ENCODE measurements around the gene GABBR1. TPM values are rescaled to one million over a fixed set of nuclear protein-coding genes. Genes with fewer than 3 reads are reported as not detected.

The GABBR1 gene
- total RNA-seq, 6 experiments from 2014 or later = 13.5 to 17.9 (median 17.4) TPM

GRCh38 chr6:29532320-29532951 is 100.5 kb downstream of the GABBR1 start:
- no peak for TF ChIP-seq CTCF (IDR thresholded peaks at IDR 0.05)
- H3K27me3 Mint-ChIP-seq (ENCODE audit: insufficient read depth) = no peaks in the 10 kb centered on the region; the same call in 1 of the 2 replicates
- peaks cover 22% of the 10 kb centered on the region for H3K9me3 Mint-ChIP-seq
- H3K36me3 Mint-ChIP-seq (ENCODE audit: low read depth) = 0 out of 2 replicates have a peak, but pooled peaks cover 3% of the 10 kb centered on the region
- H3K4me3 Mint-ChIP-seq = no peak overlapping the region
- H3K27ac Mint-ChIP-seq = no peak overlapping the region
- no peak for DNase-seq
- no peaks in the 10 kb centered on the region for H3K4me1 Mint-ChIP-seq (ENCODE audit: low read depth)

- Mint-ChIP-seq H3K4me3 (no peak overlapping the region), H3K9me3 (peaks cover 19% of the 10 kb centered on the region), H3K4me1 (ENCODE audit: low read depth) (no peaks in the 10 kb centered on the region), H3K27ac (no peak overlapping the region), H3K36me3 (ENCODE audit: low read depth) (0 out of 2 replicates have a peak, but pooled peaks cover 3% of the 10 kb centered on the region), H3K27me3 (ENCODE audit: insufficient read depth) (no peaks in the 10 kb centered on the region; the same call in 1 of the 2 replicates)
- TF ChIP-seq CTCF (IDR thresholded peaks at IDR 0.05) = no peak
- DNase-seq = no peak
Observed at GRCh38 chr6:29531668-29532067, 101.3 kb downstream of the GABBR1 start.

GRCh38 chr6:29530671-29531310 is 102.2 kb downstream of the GABBR1 start:
- no peak overlapping the region for H3K27ac Mint-ChIP-seq
- no peaks in the 10 kb centered on the region for H3K4me1 Mint-ChIP-seq (ENCODE audit: low read depth)
- H3K36me3 Mint-ChIP-seq (ENCODE audit: low read depth) = 0 out of 2 replicates have a peak, but pooled peaks cover 3% of the 10 kb centered on the region
- TF ChIP-seq CTCF (IDR thresholded peaks at IDR 0.05) = no peak
- DNase-seq = no peak
- no peak overlapping the region for H3K4me3 Mint-ChIP-seq
- H3K9me3 Mint-ChIP-seq = peaks cover 19% of the 10 kb centered on the region
- no peaks in the 10 kb centered on the region; the same call in 1 of the 2 replicates for H3K27me3 Mint-ChIP-seq (ENCODE audit: insufficient read depth)

GRCh38 chr6:29529956-29530355 is 103.0 kb downstream of the GABBR1 start:
- H3K27me3 Mint-ChIP-seq (ENCODE audit: insufficient read depth) = no peaks in the 10 kb centered on the region; the same call in 1 of the 2 replicates
- no peak for TF ChIP-seq CTCF (IDR thresholded peaks at IDR 0.05)
- DNase-seq = no peak
- peaks cover 19% of the 10 kb centered on the region for H3K9me3 Mint-ChIP-seq
- no peak overlapping the region for H3K27ac Mint-ChIP-seq
- H3K4me3 Mint-ChIP-seq = no peak overlapping the region
- no peaks in the 10 kb centered on the region for H3K4me1 Mint-ChIP-seq (ENCODE audit: low read depth)
- H3K36me3 Mint-ChIP-seq (ENCODE audit: low read depth) = 0 out of 2 replicates have a peak, but pooled peaks cover 3% of the 10 kb centered on the region

GRCh38 chr6:29528988-29529560 is 103.9 kb downstream of the GABBR1 start:
- H3K36me3 Mint-ChIP-seq (ENCODE audit: low read depth) = 0 out of 2 replicates have a peak, but pooled peaks cover 3% of the 10 kb centered on the region
- H3K4me1 Mint-ChIP-seq (ENCODE audit: low read depth) = no peaks in the 10 kb centered on the region
- no peaks in the 10 kb centered on the region for H3K27me3 Mint-ChIP-seq (ENCODE audit: insufficient read depth)
- peaks cover 19% of the 10 kb centered on the region for H3K9me3 Mint-ChIP-seq
- H3K4me3 Mint-ChIP-seq = no peak overlapping the region
- H3K27ac Mint-ChIP-seq = no peak overlapping the region
- TF ChIP-seq CTCF (IDR thresholded peaks at IDR 0.05) = no peak
- DNase-seq = no peak

Measured in HFFc6 (cell line).